H4 (cell line): Measurements from ENCODE around the gene PRELID2. TPM values are rescaled to one million over a fixed set of nuclear protein-coding genes. Genes with fewer than 3 reads are reported as not detected.
A peak's percentile ranks its signal among the peaks of the same experiment; 100 is the strongest.
"Not testable (repeated sequence)": the region's sequence is repeated elsewhere in the genome, so short reads cannot be mapped to it uniquely, and the experiment has no call there.

Experiments
- DNase-seq: peaks from one replicate; pipeline ENCODE4 v3.0.0-alpha.2; 2015; ENCODE audit warnings: low spot score
- total RNA-seq: library from RNA; depleted of rRNA; stranded (reverse); fragments of >200 nt; shearing (Covaris generic); gene quantifications from 2 replicates; pipeline ENCODE4 v1.2.3, GENCODE V29; 2014; rRNA removed

Gene PRELID2
- total RNA-seq, result 6.6 and 8.9 TPM in 2 replicates

- peak; percentile 80 for DNase-seq
Observed at GRCh38 chr5:145834917-145835847, at the start of gene PRELID2. Gene PRELID2 (minus strand): TSS chr5:145835342. CDS start chr5:145835251, 91 bp downstream.

GRCh38 chr5:145874765-145875164 is 39.6 kb upstream of the PRELID2 start:
- no peak for DNase-seq

GRCh38 chr5:145872914-145873313 is 37.8 kb upstream of the PRELID2 start, which contains the start of gene GRXCR2:
Gene GRXCR2 (minus strand): TSS chr5:145873014. CDS start chr5:145872968, 46 bp downstream.
- DNase-seq, result no peak

GRCh38 chr5:145872486-145872885 is 37.3 kb upstream of the PRELID2 start:
- no peak for DNase-seq

- no peak for DNase-seq
Observed at GRCh38 chr5:145869753-145870152, 34.6 kb upstream of the PRELID2 start.

- DNase-seq, result peak; percentile 51
Observed at GRCh38 chr5:145867806-145868205, 32.7 kb upstream of the PRELID2 start.

- DNase-seq, result not testable (repeated sequence)
Observed at GRCh38 chr5:145864432-145864831, 29.3 kb upstream of the PRELID2 start.

GRCh38 chr5:145863003-145863402 is 27.9 kb upstream of the PRELID2 start:
- DNase-seq, result no peak

- no peak for DNase-seq
Observed at GRCh38 chr5:145859897-145860296, 24.8 kb upstream of the PRELID2 start.

- DNase-seq, result no peak
Observed at GRCh38 chr5:145859453-145859852, 24.3 kb upstream of the PRELID2 start.

GRCh38 chr5:145858959-145859358 is 23.8 kb upstream of the PRELID2 start:
- DNase-seq, result no peak

GRCh38 chr5:145856285-145856818 is 21.2 kb upstream of the PRELID2 start:
- no peak for DNase-seq

GRCh38 chr5:145855763-145856267 is 20.7 kb upstream of the PRELID2 start:
- DNase-seq, result no peak

GRCh38 chr5:145854651-145855258 is 19.6 kb upstream of the PRELID2 start:
- peak; percentile 61 for DNase-seq

GRCh38 chr5:145853781-145854376 is 18.7 kb upstream of the PRELID2 start:
- no peak for DNase-seq

GRCh38 chr5:145852990-145853389 is 17.8 kb upstream of the PRELID2 start:
- no peak for DNase-seq

GRCh38 chr5:145848854-145849253 is 13.7 kb upstream of the PRELID2 start:
- no peak for DNase-seq

- DNase-seq, result peak; percentile 39
Observed at GRCh38 chr5:145847499-145848497, 12.7 kb upstream of the PRELID2 start.

- DNase-seq, result no peak
Observed at GRCh38 chr5:145846081-145846480, 10.9 kb upstream of the PRELID2 start.

- DNase-seq, result no peak
Observed at GRCh38 chr5:145841299-145841698, 6.2 kb upstream of the PRELID2 start.
